ENCODE data around the gene SH3BP1. TPM values are rescaled to one million over a fixed set of nuclear protein-coding genes. Genes with fewer than 3 reads are reported as not detected.

SH3BP1 gene
- total and polyA plus RNA-seq, 2 of the 13 experiments (the other 11 are each of a cell fraction or from before 2014, with no cell fraction given), result 8.4 to 18.5 TPM

GRCh38 chr22:37659066-37659896 lies 19.8 kb downstream of the SH3BP1 start (continued):
- TF ChIP-seq KDM6A (CRISPR knock-in tag; IDR thresholded peaks at IDR 0.05; ENCODE audit: low read depth) (no peak; the same call in 1 of the 2 replicates), MXD1 (CRISPR knock-in tag; IDR thresholded peaks at IDR 0.05) (no peak; the same call in 1 of the 2 replicates), TAF15 (IDR thresholded peaks at IDR 0.05; ENCODE audit: low read depth, low read length, poor library complexity, severe bottlenecking) (no peak), ZNF136 (CRISPR knock-in tag; IDR thresholded peaks at IDR 0.05; ENCODE audit: low read depth) (no peak), ZSCAN21 (CRISPR knock-in tag; IDR thresholded peaks at IDR 0.05; ENCODE audit: borderline replicate concordance) (peak; percentile 15; the same call in 1 of the 2 replicates), GZF1 (CRISPR knock-in tag; IDR thresholded peaks at IDR 0.05) (0 out of 2 replicates have a peak, but pooled peaks have one; percentile 79), PAF1 (CRISPR knock-in tag; IDR thresholded peaks at IDR 0.05) (no peak), SAFB2 (CRISPR knock-in tag; IDR thresholded peaks at IDR 0.05; ENCODE audit: borderline replicate concordance, low read depth) (peak; percentile 56; the same call in 1 of the 2 replicates), ZBTB7A (CRISPR knock-in tag; IDR thresholded peaks at IDR 0.05) (0 out of 2 replicates have a peak, but pooled peaks have one; percentile 28), ZNF510 (CRISPR knock-in tag; IDR thresholded peaks at IDR 0.05; ENCODE audit: low read depth) (no peak), MEF2D (CRISPR knock-in tag; IDR thresholded peaks at IDR 0.05) (peak; percentile 95; the same call in 1 of the 2 replicates), CEBPG (CRISPR knock-in tag; IDR thresholded peaks at IDR 0.05) (peak; percentile 74), ZNF619 (CRISPR knock-in tag; IDR thresholded peaks at IDR 0.05) (no peak), NFRKB (IDR thresholded peaks at IDR 0.05) (no peak), ZNF580 (CRISPR knock-in tag; IDR thresholded peaks at IDR 0.05; ENCODE audit: borderline replicate concordance, low read depth) (peak; percentile 54; the same call in 1 of the 2 replicates), SNRNP70 (IDR thresholded peaks at IDR 0.05; ENCODE audit: low read depth, low read length) (no peak), KAT8 (CRISPR knock-in tag; IDR thresholded peaks at IDR 0.05) (peak; percentile 56; the same call in 1 of the 2 replicates), TAF1 (CRISPR knock-in tag; IDR thresholded peaks at IDR 0.05) (no peak), ZNF546 (CRISPR knock-in tag; conservative IDR thresholded peaks at IDR 0.05) (0 out of 2 replicates have a peak, but pooled peaks have one; percentile 39), WIZ (CRISPR knock-in tag; IDR thresholded peaks at IDR 0.05) (no peak), MIER2 (CRISPR knock-in tag; IDR thresholded peaks at IDR 0.05) (0 out of 2 replicates have a peak, but pooled peaks have one; percentile 54), ATF1 (CRISPR knock-in tag; IDR thresholded peaks at IDR 0.05) (no peak)
- TF ChIP-seq, protein P1, sequence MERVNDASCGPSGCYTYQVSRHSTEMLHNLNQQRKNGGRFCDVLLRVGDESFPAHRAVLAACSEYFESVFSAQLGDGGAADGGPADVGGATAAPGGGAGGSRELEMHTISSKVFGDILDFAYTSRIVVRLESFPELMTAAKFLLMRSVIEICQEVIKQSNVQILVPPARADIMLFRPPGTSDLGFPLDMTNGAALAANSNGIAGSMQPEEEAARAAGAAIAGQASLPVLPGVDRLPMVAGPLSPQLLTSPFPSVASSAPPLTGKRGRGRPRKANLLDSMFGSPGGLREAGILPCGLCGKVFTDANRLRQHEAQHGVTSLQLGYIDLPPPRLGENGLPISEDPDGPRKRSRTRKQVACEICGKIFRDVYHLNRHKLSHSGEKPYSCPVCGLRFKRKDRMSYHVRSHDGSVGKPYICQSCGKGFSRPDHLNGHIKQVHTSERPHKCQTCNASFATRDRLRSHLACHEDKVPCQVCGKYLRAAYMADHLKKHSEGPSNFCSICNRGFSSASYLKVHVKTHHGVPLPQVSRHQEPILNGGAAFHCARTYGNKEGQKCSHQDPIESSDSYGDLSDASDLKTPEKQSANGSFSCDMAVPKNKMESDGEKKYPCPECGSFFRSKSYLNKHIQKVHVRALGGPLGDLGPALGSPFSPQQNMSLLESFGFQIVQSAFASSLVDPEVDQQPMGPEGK (CRISPR knock-in tag; IDR thresholded peaks at IDR 0.05), result peak; percentile 75
- TF ChIP-seq, protein P2, sequence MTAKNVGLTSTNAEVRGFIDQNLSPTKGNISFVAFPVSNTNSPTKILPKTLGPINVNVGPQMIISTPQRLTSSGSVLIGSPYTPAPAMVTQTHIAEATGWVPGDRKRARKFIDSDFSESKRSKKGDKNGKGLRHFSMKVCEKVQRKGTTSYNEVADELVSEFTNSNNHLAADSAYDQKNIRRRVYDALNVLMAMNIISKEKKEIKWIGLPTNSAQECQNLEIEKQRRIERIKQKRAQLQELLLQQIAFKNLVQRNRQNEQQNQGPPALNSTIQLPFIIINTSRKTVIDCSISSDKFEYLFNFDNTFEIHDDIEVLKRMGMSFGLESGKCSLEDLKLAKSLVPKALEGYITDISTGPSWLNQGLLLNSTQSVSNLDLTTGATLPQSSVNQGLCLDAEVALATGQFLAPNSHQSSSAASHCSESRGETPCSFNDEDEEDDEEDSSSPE (CRISPR knock-in tag; IDR thresholded peaks at IDR 0.05), result no peak
- TF ChIP-seq, protein P3, sequence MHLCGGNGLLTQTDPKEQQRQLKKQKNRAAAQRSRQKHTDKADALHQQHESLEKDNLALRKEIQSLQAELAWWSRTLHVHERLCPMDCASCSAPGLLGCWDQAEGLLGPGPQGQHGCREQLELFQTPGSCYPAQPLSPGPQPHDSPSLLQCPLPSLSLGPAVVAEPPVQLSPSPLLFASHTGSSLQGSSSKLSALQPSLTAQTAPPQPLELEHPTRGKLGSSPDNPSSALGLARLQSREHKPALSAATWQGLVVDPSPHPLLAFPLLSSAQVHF (CRISPR knock-in tag; IDR thresholded peaks at IDR 0.05), result 0 out of 2 replicates have a peak, but pooled peaks have one; percentile 21

Measured in HepG2 (cell line).